Activated T-cell treated with anti-CD3 and anti-CD28 coated beads for 48 hours (primary cell): ENCODE data around the gene UBXN7.
A peak's percentile ranks its signal among the peaks of the same experiment; 100 is the strongest.
"Not testable (repeated sequence)": the region's sequence is repeated elsewhere in the genome, so short reads cannot be mapped to it uniquely, and the experiment has no call there.

Experiments
- DNase-seq: peaks from one replicate; pipeline ENCODE4 v3.0.0-alpha.2; 2020; ENCODE audit warnings: low read depth

UBXN7 gene, protein sequence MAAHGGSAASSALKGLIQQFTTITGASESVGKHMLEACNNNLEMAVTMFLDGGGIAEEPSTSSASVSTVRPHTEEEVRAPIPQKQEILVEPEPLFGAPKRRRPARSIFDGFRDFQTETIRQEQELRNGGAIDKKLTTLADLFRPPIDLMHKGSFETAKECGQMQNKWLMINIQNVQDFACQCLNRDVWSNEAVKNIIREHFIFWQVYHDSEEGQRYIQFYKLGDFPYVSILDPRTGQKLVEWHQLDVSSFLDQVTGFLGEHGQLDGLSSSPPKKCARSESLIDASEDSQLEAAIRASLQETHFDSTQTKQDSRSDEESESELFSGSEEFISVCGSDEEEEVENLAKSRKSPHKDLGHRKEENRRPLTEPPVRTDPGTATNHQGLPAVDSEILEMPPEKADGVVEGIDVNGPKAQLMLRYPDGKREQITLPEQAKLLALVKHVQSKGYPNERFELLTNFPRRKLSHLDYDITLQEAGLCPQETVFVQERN

DNA sequence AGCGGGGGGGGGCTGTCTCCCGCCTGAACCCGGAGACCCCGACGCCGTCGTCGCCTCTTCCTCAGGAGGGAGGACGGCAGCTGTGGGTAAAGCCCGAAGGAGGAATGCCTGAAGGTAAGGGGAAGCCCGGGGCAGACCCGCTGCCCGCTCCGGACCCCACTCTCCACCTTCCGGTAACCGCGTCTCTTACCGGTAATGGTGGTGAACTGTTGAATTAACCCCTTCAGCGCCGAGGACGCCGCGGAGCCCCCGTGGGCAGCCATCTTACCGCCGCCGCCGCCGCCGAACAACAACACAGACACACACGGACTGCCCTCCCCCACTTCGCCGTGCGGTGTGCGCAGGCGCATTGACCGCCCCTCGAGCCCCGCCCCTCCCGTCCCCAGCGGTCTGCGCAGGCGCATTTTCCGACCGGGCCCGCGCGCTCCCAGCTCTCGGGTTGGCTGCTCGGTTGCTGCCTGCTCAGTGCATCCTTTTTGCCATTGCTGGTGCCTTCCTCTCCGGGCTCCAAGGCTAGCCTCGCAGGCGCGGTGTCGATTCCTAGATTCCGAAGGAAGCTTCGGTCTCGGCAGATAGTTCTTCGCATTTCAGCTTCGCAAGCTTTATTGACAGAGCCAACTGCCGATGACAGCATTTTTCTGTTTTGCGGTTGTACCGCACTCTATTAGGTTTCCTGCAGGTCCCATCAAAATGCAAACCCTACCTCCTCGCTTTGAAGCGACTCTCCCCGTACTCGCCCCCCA, at the start of gene UBXN7:
TSS of gene UBXN7 (minus strand) at position 291 of the 743 bp plus-strand sequence. CDS start at position 263, 28 bp downstream.
- peak; percentile 96 for DNase-seq

DNA sequence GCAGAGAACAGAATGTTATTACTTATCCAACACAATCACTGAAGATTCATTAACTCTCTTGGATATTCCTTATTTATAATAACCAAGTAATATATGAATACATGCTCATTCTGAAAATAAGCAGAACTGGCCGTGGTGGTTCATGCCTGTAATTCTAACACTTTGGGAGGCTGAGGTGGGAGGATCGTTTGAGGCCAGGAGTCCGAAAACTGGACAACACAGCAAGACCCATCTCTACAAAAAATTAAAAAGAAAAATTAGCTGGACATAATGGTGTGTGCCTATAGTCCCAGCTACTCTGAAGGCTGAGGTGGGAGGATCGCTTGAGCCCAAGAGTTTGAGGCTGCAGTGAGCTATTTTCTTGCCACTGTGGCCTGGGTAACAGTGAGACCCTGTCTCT, 45.5 kb upstream of the UBXN7 start:
- DNase-seq = no peak

- DNase-seq = no peak
Measured at GRCh38 chr3:196472286-196472685, 40.1 kb upstream of the UBXN7 start.

- no peak for DNase-seq
Measured at GRCh38 chr3:196471551-196471950, 39.3 kb upstream of the UBXN7 start.

DNA sequence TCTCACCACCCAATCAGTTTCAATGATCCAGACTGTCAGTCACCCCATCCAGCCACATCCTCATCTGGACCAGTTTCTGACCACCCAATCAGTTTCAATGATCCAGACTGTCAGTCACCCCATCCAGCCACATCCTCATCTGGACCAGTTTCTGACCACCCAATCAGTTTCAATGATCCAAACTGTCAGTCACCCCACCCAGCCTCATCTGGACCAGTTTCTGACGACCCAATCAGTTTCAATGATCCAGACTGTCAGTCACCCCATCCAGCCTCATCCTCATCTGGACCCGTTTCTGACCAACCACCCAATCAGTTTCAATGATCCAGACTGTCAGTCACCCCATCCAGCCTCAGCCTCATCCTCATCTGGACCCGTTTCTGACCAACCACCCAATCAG, 38.0 kb upstream of the UBXN7 start:
- not testable (repeated sequence) for DNase-seq

- DNase-seq = no peak
Measured at GRCh38 chr3:196463804-196464203, 31.6 kb upstream of the UBXN7 start.

- DNase-seq = no peak
Measured at GRCh38 chr3:196463478-196463756, 31.2 kb upstream of the UBXN7 start.

- not testable (repeated sequence) for DNase-seq
Measured at GRCh38 chr3:196462680-196463477, 30.7 kb upstream of the UBXN7 start.

DNA sequence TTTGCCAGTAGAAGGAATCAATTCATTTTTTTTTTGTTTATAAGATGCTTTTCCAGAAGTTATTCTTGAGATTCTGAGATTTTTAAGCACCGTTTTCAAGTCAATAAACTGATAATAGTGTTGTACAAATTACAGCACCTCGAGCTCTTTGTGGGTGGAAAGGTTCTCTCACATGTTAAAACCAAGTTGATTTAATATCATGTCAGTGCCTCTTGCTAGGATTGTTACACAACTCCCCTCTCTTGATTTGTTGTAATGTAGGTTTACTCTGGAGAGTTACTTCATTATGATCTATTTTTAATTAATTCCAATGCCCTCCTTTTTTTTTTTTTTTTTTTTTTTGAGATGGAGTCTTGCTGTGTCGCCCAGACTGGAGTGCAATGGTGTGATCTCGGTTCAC, 25.8 kb upstream of the UBXN7 start:
- DNase-seq = no peak

DNA sequence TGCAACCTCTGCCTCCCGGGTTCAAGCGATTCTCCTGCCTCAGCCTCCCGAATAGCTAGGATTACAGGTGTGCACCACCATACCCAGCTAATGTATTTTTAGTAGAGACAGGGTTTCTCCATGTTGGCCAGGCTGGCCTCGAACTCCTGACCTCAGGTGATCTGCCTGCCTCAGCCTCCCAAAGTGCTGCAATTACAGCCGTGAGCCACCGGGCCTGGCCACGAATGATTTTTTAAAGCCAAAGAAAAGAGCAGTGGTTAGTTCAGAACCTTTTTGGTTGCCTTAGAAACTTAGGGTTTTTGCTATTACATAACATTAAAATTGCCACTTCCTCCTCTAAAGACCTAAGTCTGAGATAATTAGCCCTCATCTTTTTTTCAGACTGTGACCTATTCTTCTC, 25.2 kb upstream of the UBXN7 start:
- DNase-seq = not testable (repeated sequence)

GRCh38 chr3:196454935-196455334, 22.7 kb upstream of the UBXN7 start:
- no peak for DNase-seq

GRCh38 chr3:196445391-196445790, 13.2 kb upstream of the UBXN7 start:
- DNase-seq = not testable (repeated sequence)

- DNase-seq = no peak
Measured at GRCh38 chr3:196444500-196444894, 12.3 kb upstream of the UBXN7 start.

DNA sequence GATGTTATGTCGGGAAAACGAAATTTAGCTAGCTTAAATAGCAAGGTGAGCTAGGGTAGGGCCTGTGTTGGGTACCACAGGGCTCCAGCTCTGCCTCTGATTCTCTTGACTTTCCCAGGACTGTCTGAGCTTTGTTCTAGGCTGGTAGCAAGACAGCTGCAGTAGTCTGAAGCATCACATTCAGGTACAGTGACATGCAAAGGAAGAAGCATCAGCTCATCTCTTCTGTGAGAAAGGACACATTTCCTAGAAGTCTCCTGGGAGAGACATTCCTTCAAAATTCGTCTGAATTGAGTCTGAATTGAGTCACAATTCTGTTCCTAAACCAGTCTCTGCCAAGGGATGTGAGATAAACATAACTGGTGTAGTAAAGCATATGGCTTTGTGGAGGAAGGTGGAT, 8.5 kb upstream of the UBXN7 start:
- no peak for DNase-seq

DNA sequence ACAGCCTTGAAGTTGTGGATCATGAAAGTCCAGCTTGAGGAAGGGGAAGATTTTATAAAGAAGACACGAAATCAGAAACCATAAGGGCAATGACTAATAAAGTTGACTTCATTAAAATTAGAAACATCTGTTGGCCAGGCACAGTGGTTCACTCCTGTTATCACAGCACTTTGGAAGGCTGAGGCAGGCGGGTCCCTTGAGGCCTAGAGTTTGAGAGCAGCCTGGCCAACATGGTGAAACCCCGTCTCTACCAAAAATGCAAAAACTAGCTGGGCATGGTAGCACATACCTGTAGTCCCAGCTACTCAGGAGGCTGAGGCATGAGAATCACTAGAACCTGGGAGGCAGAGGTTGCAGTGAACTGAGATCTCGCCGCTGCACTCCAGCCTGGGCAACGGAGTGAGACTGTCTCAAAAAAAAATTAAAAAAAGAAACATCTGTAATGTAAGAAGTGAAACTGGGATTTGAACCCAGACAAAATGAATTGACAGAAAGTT, 7.9 kb upstream of the UBXN7 start:
- DNase-seq = no peak

GRCh38 chr3:196431181-196432136, 768 bp downstream of the UBXN7 start:
- DNase-seq = peak; percentile 21

DNA sequence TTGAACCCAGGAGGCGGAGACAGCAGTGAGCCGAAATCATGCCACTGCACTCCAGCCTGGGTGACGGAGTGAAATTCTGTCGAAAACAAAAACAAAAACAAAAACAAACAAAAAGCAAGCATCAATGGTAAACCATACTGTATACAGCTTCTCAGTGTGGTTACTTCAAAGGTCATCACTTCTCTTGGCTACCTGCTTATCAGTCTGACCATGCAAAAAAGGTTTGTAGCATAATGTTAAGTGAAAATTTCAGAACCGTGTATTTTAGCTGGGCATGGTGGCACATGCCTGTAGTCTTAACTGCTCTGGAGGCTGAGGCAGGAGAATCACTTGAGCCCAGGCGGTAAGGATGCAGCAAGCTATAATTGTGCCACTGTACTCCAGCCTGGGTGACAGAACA, 4.2 kb downstream of the UBXN7 start:
- no peak for DNase-seq

DNA sequence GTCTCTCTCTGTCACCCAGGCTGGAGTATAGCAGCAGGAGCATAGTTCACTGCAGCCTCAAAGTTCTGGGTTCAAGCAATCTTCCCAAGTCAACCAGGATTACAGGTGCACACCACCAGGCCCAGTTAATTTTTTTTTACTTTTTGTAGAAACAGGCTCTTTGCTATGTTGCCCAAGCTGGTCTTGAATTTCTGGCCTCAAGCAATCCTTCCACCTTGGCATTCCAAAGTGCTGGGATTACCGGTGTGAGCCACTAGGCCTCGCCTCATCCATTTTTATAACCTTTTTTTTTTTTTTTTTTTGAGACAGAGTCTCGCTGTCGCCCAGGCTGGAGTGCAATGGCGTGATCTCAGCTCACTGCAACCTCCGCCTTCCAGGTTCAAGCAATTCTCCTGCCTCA, 7.8 kb downstream of the UBXN7 start:
- not testable (repeated sequence) for DNase-seq

DNA sequence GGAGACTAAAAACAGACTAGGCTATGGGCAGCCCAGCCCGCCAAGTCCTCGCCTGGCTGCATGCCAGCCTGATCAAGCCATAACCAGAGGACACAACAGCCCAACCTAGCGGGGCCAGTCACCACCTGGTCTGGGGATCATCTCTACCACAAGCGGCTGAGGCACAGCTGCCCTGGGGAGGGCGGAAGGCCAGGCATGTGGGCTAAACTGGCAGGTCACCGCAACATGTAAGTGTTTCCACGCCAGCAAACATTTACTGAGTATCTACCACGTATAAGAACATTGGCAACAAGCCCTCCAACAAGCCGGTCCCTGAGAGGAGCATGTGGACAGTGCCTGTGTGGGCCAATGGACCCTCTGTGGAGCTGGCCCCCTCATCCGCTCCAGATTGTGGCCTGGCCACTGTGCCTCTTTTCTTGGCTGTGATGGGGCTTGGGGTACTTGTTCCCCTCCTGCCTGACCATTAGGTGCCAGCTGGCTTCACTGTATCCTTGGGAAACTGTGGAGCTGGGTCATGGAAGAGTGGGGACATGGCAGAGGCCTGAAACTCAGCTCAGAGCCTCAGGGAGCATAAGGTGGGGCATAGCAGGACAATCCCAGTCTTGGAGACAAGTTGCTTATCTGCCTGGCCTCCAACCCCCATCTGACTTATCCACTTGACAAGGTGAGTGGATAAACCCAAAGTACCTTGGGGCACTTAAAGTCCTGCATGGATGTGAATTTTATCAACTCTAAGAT, 9.0 kb downstream of the UBXN7 start:
- no peak for DNase-seq

- not testable (repeated sequence) for DNase-seq
Measured at GRCh38 chr3:196421668-196422067, 10.6 kb downstream of the UBXN7 start.

DNA sequence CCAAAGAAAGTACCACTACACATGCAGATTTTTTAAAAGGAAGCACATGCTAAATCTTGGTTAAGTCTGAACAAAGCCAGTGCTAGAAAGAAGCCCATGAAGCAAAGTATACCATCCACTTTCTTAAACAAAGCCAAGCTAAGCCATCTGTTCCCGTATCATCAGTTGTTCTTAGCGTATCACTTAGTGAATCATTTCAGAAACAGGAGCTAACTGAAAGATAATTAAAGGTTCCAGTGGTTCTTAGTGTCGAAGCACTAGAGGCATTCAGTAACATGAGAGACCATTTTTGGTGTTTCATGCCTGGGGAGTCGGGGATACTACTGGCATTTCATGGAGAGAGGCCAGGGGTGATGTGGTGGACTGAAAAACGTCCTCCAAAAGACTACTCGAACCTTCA, 12.8 kb downstream of the UBXN7 start:
- no peak for DNase-seq
